WI38 (cell line): Measurements from ENCODE around the gene ITPA.
A peak's percentile ranks its signal among the peaks of the same experiment; 100 is the strongest.

Experiments
- H3K4me3 ChIP-seq: 2 replicates; pipeline ENCODE4 v1.5.1; 2011; ENCODE audit warnings: low read depth, mild to moderate bottlenecking, control low read depth, low read length
- CTCF ChIP-seq: IDR thresholded peaks from 2 replicates; pipeline ENCODE4 v1.5.1; 2012; ENCODE audit warnings: low read depth, mild to moderate bottlenecking, control low read depth, low read length

ITPA gene

GRCh38 chr20:3209257-3209945, at the start of gene ITPA:
TSS of gene ITPA (plus strand) at chr20:3209498. CDS start at chr20:3209552, 54 bp downstream.
- TF ChIP-seq CTCF, result no peak
- H3K4me3 ChIP-seq, result peak within 1 kb of the TSS; percentile 86

GRCh38 chr20:3160418-3160817, 48.9 kb upstream of the ITPA start:
- TF ChIP-seq CTCF, result no peak
- H3K4me3 ChIP-seq, result no peak overlapping the region; the same call in 1 of the 2 replicates

GRCh38 chr20:3161316-3162079, 47.8 kb upstream of the ITPA start:
- no peak overlapping the region for H3K4me3 ChIP-seq
- no peak for TF ChIP-seq CTCF

- no peak overlapping the region for H3K4me3 ChIP-seq
- no peak for TF ChIP-seq CTCF
Measured at GRCh38 chr20:3162080-3162611, 47.2 kb upstream of the ITPA start.

GRCh38 chr20:3163099-3164042, 45.9 kb upstream of the ITPA start:
- no peak overlapping the region for H3K4me3 ChIP-seq
- no peak for TF ChIP-seq CTCF

GRCh38 chr20:3164043-3164762, 45.1 kb upstream of the ITPA start:
- H3K4me3 ChIP-seq, result no peak overlapping the region
- TF ChIP-seq CTCF, result no peak
